HepG2 (cell line): ENCODE measurements around the gene C5orf47. TPM values are rescaled to one million over a fixed set of nuclear protein-coding genes. Genes with fewer than 3 reads are reported as not detected.

Experiments used
- AGO1 ChIP-seq: fragments of 200-400 bp; formaldehyde crosslinking; IDR thresholded peaks from 2 replicates; pipeline ENCODE4 v1.6.1; 2017; ENCODE audit warnings: mild to moderate bottlenecking, low read depth, low read length, moderate library complexity; ENCODE audit not compliant: poor library complexity, severe bottlenecking
- GFI1 ChIP-seq: sonication (generic); formaldehyde crosslinking; IDR thresholded peaks from 2 replicates; pipeline ENCODE4 v1.5.0; 2020; ENCODE audit warnings: missing genetic modification reagents, mild to moderate bottlenecking, borderline replicate concordance
- GLI4 ChIP-seq: sonication (generic); formaldehyde crosslinking; IDR thresholded peaks from 2 replicates; pipeline ENCODE4 v1.5.1; 2020; ENCODE audit warnings: missing genetic modification reagents, mild to moderate bottlenecking, moderate library complexity, borderline replicate concordance
- GTF2F1 ChIP-seq: fragments of 150-350 bp; IDR thresholded peaks from 2 replicates; pipeline ENCODE4 v1.6.1; 2014; ENCODE audit warnings: low read length
- ZBTB7B ChIP-seq: sonication (generic); formaldehyde crosslinking; IDR thresholded peaks from 2 replicates; pipeline ENCODE4 v1.4.0; 2020; ENCODE audit warnings: missing genetic modification reagents
- ZNF143 ChIP-seq: sonication (generic); formaldehyde crosslinking; IDR thresholded peaks from 2 replicates; pipeline ENCODE4 v1.4.0; 2020; ENCODE audit warnings: missing genetic modification reagents
- ZNF430 ChIP-seq: sonication (generic); formaldehyde crosslinking; IDR thresholded peaks from 2 replicates; pipeline ENCODE4 v1.9.0; 2021; ENCODE audit warnings: mild to moderate bottlenecking, missing genetic modification reagents
- ZNF543 ChIP-seq: sonication (generic); formaldehyde crosslinking; IDR thresholded peaks from 2 replicates; pipeline ENCODE4 v1.4.0; 2020; ENCODE audit warnings: mild to moderate bottlenecking, missing genetic modification reagents
- ZNF546 ChIP-seq: sonication (generic); formaldehyde crosslinking; conservative IDR thresholded peaks from 2 replicates; pipeline ENCODE4 v1.8.1; 2023; ENCODE audit warnings: mild to moderate bottlenecking, missing genetic modification reagents
- ZNF879 ChIP-seq: sonication (generic); formaldehyde crosslinking; IDR thresholded peaks from 2 replicates; pipeline ENCODE4 v1.8.1; 2023; ENCODE audit warnings: missing genetic modification reagents
- polyA plus RNA-seq, 8 experiments: library from polyadenylated mRNA; depleted of rRNA in 3 of 8; stranded (reverse) in 7 of 8; unstranded in 1 of 8; fragments of >200 nt; fragmentation: Illumina TruSeq in 4 of 8; extraction: Trizol in 4 of 8; gene quantifications; 2 replicates each; pipeline versions ENCODE4 v1.2.1 to v1.2.3, GENCODE V29; 2011 to 2016; ENCODE audit warnings: low read depth in 4 of 8, missing spikeins in 1 of 8, mixed read lengths in 1 of 8; ENCODE audit not compliant: insufficient read depth in 1 of 8
- total RNA-seq, 5 experiments: library from RNA; depleted of rRNA; stranded (reverse); fragments of >200 nt; fragmentation: Illumina TruSeq; extraction: Trizol; gene quantifications; 2 replicates each; pipeline ENCODE4 v1.2.3, GENCODE V29; 2016; ENCODE audit warnings: low read depth in 1 of 5
- TF ChIP-seq, protein P1 (sequence below): sonication (generic); formaldehyde crosslinking; IDR thresholded peaks from 2 replicates; pipeline ENCODE4 v1.4.0; 2020; ENCODE audit warnings: missing genetic modification reagents, borderline replicate concordance
- TF ChIP-seq, protein P2 (sequence below): sonication (generic); formaldehyde crosslinking; IDR thresholded peaks from 2 replicates; pipeline ENCODE4 v1.4.0; 2020; ENCODE audit warnings: mild to moderate bottlenecking, low read depth, missing genetic modification reagents
- TF ChIP-seq, protein P3 (sequence below): sonication (generic); formaldehyde crosslinking; IDR thresholded peaks from 2 replicates; pipeline ENCODE4 v1.5.0; 2020; ENCODE audit warnings: mild to moderate bottlenecking, missing genetic modification reagents, borderline replicate concordance
- TF ChIP-seq, protein P4 (sequence below): sonication (generic); formaldehyde crosslinking; IDR thresholded peaks from 2 replicates; pipeline ENCODE4 v1.4.0; 2020; ENCODE audit warnings: missing genetic modification reagents
- TF ChIP-seq, protein P5 (sequence below): sonication (generic); formaldehyde crosslinking; IDR thresholded peaks from 2 replicates; pipeline ENCODE4 v1.4.0; 2020; ENCODE audit warnings: missing genetic modification reagents

C5orf47 gene
- total and polyA plus RNA-seq, 2 of the 13 experiments (the other 11 are each of a cell fraction or from before 2014, with no cell fraction given) = not detected

DNA sequence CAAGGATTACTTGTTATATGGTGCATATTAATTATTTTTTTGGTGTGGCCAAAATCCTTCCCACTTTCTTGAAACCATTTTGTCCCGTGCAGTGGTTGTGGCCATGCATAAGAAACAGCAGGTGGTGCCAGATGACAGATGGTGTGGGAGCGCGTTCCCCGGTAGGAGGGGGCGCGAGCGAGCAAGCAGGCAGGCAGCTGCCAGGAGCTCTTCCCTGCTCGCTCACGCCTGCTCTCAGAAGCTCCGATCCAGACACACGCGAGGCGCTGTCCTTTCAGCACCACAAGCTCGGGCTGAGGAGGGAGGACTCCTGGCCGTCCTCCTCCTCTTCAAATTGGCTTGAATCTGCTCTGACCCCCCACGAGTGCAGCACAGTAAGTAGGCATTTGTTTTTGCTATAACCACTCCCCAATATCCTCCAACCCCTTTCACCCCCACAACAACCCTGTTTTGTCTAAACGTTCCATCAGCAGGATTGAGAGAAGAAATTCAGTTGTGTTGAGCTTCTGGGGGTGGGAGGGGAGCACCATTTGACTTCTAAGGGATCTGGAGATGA is 56.6 kb downstream of the C5orf47 start, which contains the start of gene NSG2 (continued):
- TF ChIP-seq, protein P1, sequence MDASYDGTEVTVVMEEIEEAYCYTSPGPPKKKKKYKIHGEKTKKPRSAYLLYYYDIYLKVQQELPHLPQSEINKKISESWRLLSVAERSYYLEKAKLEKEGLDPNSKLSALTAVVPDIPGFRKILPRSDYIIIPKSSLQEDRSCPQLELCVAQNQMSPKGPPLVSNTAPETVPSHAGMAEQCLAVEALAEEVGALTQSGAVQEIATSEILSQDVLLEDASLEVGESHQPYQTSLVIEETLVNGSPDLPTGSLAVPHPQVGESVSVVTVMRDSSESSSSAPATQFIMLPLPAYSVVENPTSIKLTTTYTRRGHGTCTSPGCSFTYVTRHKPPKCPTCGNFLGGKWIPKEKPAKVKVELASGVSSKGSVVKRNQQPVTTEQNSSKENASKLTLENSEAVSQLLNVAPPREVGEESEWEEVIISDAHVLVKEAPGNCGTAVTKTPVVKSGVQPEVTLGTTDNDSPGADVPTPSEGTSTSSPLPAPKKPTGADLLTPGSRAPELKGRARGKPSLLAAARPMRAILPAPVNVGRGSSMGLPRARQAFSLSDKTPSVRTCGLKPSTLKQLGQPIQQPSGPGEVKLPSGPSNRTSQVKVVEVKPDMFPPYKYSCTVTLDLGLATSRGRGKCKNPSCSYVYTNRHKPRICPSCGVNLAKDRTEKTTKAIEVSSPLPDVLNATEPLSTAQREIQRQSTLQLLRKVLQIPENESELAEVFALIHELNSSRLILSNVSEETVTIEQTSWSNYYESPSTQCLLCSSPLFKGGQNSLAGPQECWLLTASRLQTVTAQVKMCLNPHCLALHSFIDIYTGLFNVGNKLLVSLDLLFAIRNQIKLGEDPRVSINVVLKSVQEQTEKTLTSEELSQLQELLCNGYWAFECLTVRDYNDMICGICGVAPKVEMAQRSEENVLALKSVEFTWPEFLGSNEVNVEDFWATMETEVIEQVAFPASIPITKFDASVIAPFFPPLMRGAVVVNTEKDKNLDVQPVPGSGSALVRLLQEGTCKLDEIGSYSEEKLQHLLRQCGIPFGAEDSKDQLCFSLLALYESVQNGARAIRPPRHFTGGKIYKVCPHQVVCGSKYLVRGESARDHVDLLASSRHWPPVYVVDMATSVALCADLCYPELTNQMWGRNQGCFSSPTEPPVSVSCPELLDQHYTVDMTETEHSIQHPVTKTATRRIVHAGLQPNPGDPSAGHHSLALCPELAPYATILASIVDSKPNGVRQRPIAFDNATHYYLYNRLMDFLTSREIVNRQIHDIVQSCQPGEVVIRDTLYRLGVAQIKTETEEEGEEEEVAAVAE (CRISPR knock-in tag) = 0 out of 2 replicates have a peak, but pooled peaks have one; percentile 30
- TF ChIP-seq GTF2F1 (no peak), ZBTB7B (no peak), AGO1 (no peak), GLI4 (no peak), ZNF879 (CRISPR knock-in tag) (no peak), ZNF546 (CRISPR knock-in tag) (no peak; the same call in 1 of the 2 replicates), ZNF543 (CRISPR knock-in tag) (no peak), GFI1 (0 out of 2 replicates have a peak, but pooled peaks have one; percentile 35), ZNF143 (CRISPR knock-in tag) (no peak), ZNF430 (peak; percentile 63)
- TF ChIP-seq, protein P2, sequence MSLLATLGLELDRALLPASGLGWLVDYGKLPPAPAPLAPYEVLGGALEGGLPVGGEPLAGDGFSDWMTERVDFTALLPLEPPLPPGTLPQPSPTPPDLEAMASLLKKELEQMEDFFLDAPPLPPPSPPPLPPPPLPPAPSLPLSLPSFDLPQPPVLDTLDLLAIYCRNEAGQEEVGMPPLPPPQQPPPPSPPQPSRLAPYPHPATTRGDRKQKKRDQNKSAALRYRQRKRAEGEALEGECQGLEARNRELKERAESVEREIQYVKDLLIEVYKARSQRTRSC (CRISPR knock-in tag) = no peak
- TF ChIP-seq, protein P3, sequence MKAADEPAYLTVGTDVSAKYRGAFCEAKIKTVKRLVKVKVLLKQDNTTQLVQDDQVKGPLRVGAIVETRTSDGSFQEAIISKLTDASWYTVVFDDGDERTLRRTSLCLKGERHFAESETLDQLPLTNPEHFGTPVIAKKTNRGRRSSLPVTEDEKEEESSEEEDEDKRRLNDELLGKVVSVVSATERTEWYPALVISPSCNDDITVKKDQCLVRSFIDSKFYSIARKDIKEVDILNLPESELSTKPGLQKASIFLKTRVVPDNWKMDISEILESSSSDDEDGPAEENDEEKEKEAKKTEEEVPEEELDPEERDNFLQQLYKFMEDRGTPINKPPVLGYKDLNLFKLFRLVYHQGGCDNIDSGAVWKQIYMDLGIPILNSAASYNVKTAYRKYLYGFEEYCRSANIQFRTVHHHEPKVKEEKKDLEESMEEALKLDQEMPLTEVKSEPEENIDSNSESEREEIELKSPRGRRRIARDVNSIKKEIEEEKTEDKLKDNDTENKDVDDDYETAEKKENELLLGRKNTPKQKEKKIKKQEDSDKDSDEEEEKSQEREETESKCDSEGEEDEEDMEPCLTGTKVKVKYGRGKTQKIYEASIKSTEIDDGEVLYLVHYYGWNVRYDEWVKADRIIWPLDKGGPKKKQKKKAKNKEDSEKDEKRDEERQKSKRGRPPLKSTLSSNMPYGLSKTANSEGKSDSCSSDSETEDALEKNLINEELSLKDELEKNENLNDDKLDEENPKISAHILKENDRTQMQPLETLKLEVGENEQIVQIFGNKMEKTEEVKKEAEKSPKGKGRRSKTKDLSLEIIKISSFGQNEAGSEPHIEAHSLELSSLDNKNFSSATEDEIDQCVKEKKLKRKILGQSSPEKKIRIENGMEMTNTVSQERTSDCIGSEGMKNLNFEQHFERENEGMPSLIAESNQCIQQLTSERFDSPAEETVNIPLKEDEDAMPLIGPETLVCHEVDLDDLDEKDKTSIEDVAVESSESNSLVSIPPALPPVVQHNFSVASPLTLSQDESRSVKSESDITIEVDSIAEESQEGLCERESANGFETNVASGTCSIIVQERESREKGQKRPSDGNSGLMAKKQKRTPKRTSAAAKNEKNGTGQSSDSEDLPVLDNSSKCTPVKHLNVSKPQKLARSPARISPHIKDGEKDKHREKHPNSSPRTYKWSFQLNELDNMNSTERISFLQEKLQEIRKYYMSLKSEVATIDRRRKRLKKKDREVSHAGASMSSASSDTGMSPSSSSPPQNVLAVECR (CRISPR knock-in tag) = peak; percentile 58; the same call in 1 of the 2 replicates
- TF ChIP-seq, protein P4, sequence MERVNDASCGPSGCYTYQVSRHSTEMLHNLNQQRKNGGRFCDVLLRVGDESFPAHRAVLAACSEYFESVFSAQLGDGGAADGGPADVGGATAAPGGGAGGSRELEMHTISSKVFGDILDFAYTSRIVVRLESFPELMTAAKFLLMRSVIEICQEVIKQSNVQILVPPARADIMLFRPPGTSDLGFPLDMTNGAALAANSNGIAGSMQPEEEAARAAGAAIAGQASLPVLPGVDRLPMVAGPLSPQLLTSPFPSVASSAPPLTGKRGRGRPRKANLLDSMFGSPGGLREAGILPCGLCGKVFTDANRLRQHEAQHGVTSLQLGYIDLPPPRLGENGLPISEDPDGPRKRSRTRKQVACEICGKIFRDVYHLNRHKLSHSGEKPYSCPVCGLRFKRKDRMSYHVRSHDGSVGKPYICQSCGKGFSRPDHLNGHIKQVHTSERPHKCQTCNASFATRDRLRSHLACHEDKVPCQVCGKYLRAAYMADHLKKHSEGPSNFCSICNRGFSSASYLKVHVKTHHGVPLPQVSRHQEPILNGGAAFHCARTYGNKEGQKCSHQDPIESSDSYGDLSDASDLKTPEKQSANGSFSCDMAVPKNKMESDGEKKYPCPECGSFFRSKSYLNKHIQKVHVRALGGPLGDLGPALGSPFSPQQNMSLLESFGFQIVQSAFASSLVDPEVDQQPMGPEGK (CRISPR knock-in tag) = peak; percentile 58; the same call in 1 of the 2 replicates
- TF ChIP-seq, protein P5, sequence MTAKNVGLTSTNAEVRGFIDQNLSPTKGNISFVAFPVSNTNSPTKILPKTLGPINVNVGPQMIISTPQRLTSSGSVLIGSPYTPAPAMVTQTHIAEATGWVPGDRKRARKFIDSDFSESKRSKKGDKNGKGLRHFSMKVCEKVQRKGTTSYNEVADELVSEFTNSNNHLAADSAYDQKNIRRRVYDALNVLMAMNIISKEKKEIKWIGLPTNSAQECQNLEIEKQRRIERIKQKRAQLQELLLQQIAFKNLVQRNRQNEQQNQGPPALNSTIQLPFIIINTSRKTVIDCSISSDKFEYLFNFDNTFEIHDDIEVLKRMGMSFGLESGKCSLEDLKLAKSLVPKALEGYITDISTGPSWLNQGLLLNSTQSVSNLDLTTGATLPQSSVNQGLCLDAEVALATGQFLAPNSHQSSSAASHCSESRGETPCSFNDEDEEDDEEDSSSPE (CRISPR knock-in tag) = no peak
